ENCODE results near the gene DGKG.

DGKG gene

GRCh38 chr3:186167646-186168395, 194.2 kb downstream of the DGKG start:
- DNase-seq = no peak

GRCh38 chr3:186166491-186167288, 195.3 kb downstream of the DGKG start:
- no peak for DNase-seq

GRCh38 chr3:186166036-186166435, 196.0 kb downstream of the DGKG start:
- no peak for DNase-seq

GRCh38 chr3:186165331-186165730, 196.7 kb downstream of the DGKG start:
- DNase-seq = no peak

GRCh38 chr3:186164696-186165095, 197.3 kb downstream of the DGKG start:
- no peak for DNase-seq

- peak; percentile 4 for DNase-seq
Measured at GRCh38 chr3:186162221-186162620, 199.8 kb downstream of the DGKG start.

GRCh38 chr3:186160691-186161243, 201.3 kb downstream of the DGKG start:
- no peak for DNase-seq

GRCh38 chr3:186154641-186155040, 207.4 kb downstream of the DGKG start:
- DNase-seq = no peak

- DNase-seq = peak; percentile 11
Measured at GRCh38 chr3:186152889-186153292, 209.1 kb downstream of the DGKG start.

GRCh38 chr3:186152361-186152798, 209.7 kb downstream of the DGKG start:
- no peak for DNase-seq

- DNase-seq = no peak
Measured at GRCh38 chr3:186151077-186151971, 210.7 kb downstream of the DGKG start.

- no peak for DNase-seq
Measured at GRCh38 chr3:186150041-186150830, 211.8 kb downstream of the DGKG start.

GRCh38 chr3:186149319-186149960, 212.6 kb downstream of the DGKG start:
- no peak for DNase-seq

- no peak for DNase-seq
Measured at GRCh38 chr3:186144257-186144656, 217.8 kb downstream of the DGKG start.

GRCh38 chr3:186143250-186143649, 218.8 kb downstream of the DGKG start:
- DNase-seq = no peak

GRCh38 chr3:186142393-186142932, 219.6 kb downstream of the DGKG start:
- DNase-seq = no peak

GRCh38 chr3:186141790-186142189, 220.2 kb downstream of the DGKG start:
- no peak for DNase-seq

- DNase-seq = no peak
Measured at GRCh38 chr3:186138272-186138981, 223.6 kb downstream of the DGKG start.

- DNase-seq = no peak
Measured at GRCh38 chr3:186137051-186137685, 224.9 kb downstream of the DGKG start.

- no peak for DNase-seq
Measured at GRCh38 chr3:186133980-186134379, 228.1 kb downstream of the DGKG start.

Measured in CD4-positive, alpha-beta T cell treated with Interleukin-4 for 4 hours (primary cell).